Measurements from ENCODE around the gene TMIGD2.
"Not testable (repeated sequence)": the region's sequence is repeated elsewhere in the genome, so short reads cannot be mapped to it uniquely, and the experiment has no call there.

Gene TMIGD2

GRCh38 chr19:4302243-4302640 lies at the start of gene TMIGD2:
Gene TMIGD2, minus strand, starts transcription at chr19:4302389. Its CDS starts 4 bp downstream, at chr19:4302385.
- no peak for DNase-seq

GRCh38 chr19:4350726-4351125 lies 48.5 kb upstream of the TMIGD2 start:
- no peak for DNase-seq

- DNase-seq = no peak
These were observed 47.9 kb upstream of the TMIGD2 start for GRCh38 chr19:4350111-4350510.

- DNase-seq = not testable (repeated sequence)
These were observed 47.0 kb upstream of the TMIGD2 start for GRCh38 chr19:4349225-4349624.

GRCh38 chr19:4347521-4347920 lies 45.3 kb upstream of the TMIGD2 start:
- no peak for DNase-seq

GRCh38 chr19:4346020-4346383 lies 43.8 kb upstream of the TMIGD2 start:
- DNase-seq = no peak

- no peak for DNase-seq
These were observed 43.3 kb upstream of the TMIGD2 start for GRCh38 chr19:4345342-4346019.

GRCh38 chr19:4343370-4344307 lies 41.5 kb upstream of the TMIGD2 start, which contains the start of gene MPND:
Gene MPND, plus strand, starts transcription at chr19:4343562. Its CDS starts 32 bp downstream, at chr19:4343594.
- DNase-seq = no peak

GRCh38 chr19:4342615-4343369 lies 40.6 kb upstream of the TMIGD2 start:
- DNase-seq = peak; percentile 98

GRCh38 chr19:4342314-4342614 lies 40.1 kb upstream of the TMIGD2 start:
- no peak for DNase-seq

- DNase-seq = no peak
These were observed 36.5 kb upstream of the TMIGD2 start, which contains the start of gene STAP2 for GRCh38 chr19:4338441-4339355. Gene STAP2, minus strand, starts transcription at chr19:4338827. Its CDS starts 74 bp downstream, at chr19:4338753.

- no peak for DNase-seq
These were observed 35.8 kb upstream of the TMIGD2 start for GRCh38 chr19:4337906-4338440.

GRCh38 chr19:4334929-4335570 lies 32.9 kb upstream of the TMIGD2 start:
- DNase-seq = no peak

GRCh38 chr19:4329858-4330257 lies 27.7 kb upstream of the TMIGD2 start:
- DNase-seq = no peak

GRCh38 chr19:4328991-4329681 lies 26.9 kb upstream of the TMIGD2 start:
- not testable (repeated sequence) for DNase-seq

GRCh38 chr19:4328243-4328990 lies 26.2 kb upstream of the TMIGD2 start:
- DNase-seq = peak; percentile 42

GRCh38 chr19:4327877-4328242 lies 25.7 kb upstream of the TMIGD2 start:
- DNase-seq = no peak

- peak; percentile 7 for DNase-seq
These were observed 25.2 kb upstream of the TMIGD2 start for GRCh38 chr19:4327252-4327876.

- DNase-seq = no peak
These were observed 24.7 kb upstream of the TMIGD2 start for GRCh38 chr19:4326837-4327251.
